Adrenal gland (tissue), 5 donors: ENCODE results near the gene SLC25A41.

ENCODE experiments used
- POLR2A ChIP-seq, 2 donors: fragments of 450-650 bp; IDR thresholded peaks; one replicate each; pipeline ENCODE4 v1.6.1; 2017; ENCODE audit warnings: antibody characterized with exemption in 2 of 2, mild to moderate bottlenecking in 2 of 2, moderate library complexity in 1 of 2
- TF ChIP-seq, protein P1 (sequence below), 6 experiments: fragments of 450-650 bp in 4 of 6; fragments of 200-600 bp in 2 of 6; sonication (generic) in 1 of 6; IDR thresholded peaks; 1 replicate in 5 of 6; 2 replicates in 1 of 6; pipeline versions ENCODE4 v1.5.1 to v1.8.0; 2016 to 2021; ENCODE audit warnings: antibody characterized with exemption in 6 of 6, mild to moderate bottlenecking in 2 of 6, moderate library complexity in 1 of 6
- donor health status: DM: no; HTN: no; CAD: no.

DNA sequence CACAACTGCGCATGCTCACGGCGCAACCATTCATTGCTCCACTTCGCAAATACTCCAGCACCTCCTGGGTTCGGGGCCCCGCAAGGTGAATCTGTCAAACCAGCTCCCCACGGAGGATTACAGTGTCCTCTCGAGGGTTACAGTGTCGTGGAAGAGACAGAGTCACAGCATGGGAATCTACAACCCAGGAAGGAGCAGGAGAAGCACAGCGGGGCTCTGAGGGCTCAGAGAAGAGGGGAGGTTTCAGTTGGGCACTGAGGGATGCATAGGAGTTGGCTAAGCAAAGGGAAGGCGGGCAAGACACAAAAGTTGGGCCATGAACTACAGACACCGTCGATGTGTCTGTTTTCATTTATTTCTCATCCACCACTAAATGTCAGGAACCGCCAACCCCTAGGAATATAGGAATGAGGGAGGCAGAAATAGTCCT lies 39.6 kb downstream of the SLC25A41 start:
- TF ChIP-seq, protein P1, sequence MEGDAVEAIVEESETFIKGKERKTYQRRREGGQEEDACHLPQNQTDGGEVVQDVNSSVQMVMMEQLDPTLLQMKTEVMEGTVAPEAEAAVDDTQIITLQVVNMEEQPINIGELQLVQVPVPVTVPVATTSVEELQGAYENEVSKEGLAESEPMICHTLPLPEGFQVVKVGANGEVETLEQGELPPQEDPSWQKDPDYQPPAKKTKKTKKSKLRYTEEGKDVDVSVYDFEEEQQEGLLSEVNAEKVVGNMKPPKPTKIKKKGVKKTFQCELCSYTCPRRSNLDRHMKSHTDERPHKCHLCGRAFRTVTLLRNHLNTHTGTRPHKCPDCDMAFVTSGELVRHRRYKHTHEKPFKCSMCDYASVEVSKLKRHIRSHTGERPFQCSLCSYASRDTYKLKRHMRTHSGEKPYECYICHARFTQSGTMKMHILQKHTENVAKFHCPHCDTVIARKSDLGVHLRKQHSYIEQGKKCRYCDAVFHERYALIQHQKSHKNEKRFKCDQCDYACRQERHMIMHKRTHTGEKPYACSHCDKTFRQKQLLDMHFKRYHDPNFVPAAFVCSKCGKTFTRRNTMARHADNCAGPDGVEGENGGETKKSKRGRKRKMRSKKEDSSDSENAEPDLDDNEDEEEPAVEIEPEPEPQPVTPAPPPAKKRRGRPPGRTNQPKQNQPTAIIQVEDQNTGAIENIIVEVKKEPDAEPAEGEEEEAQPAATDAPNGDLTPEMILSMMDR (IDR thresholded peaks at IDR 0.05): no peak
- TF ChIP-seq POLR2A (IDR thresholded peaks at IDR 0.05): no peak
